Prostate gland (tissue), 2 donors: ENCODE data around the gene NSD1.
"Not testable (repeated sequence)": the region's sequence is repeated elsewhere in the genome, so short reads cannot be mapped to it uniquely, and the experiment has no call there.

ENCODE experiments used
- POLR2A ChIP-seq: fragments of 450-650 bp; IDR thresholded peaks from one replicate; pipeline ENCODE4 v1.6.1; 2016; ENCODE audit warnings: antibody characterized with exemption, mild to moderate bottlenecking
- POLR2AphosphoS5 ChIP-seq: sonication (generic); formaldehyde crosslinking; IDR thresholded peaks from one replicate; pipeline ENCODE4 v1.6.1; 2017; ENCODE audit warnings: antibody characterized with exemption
- TF ChIP-seq, protein P1 (sequence below), 4 experiments: fragments of 200-600 bp in 2 of 4; fragments of 450-650 bp in 2 of 4; sonication (generic) in 2 of 4; IDR thresholded peaks; 1 replicate in 3 of 4; 2 replicates in 1 of 4; pipeline ENCODE4 v1.5.1; 2016 to 2019; ENCODE audit warnings: antibody characterized with exemption in 4 of 4, mild to moderate bottlenecking in 2 of 4, moderate library complexity in 2 of 4

DNA sequence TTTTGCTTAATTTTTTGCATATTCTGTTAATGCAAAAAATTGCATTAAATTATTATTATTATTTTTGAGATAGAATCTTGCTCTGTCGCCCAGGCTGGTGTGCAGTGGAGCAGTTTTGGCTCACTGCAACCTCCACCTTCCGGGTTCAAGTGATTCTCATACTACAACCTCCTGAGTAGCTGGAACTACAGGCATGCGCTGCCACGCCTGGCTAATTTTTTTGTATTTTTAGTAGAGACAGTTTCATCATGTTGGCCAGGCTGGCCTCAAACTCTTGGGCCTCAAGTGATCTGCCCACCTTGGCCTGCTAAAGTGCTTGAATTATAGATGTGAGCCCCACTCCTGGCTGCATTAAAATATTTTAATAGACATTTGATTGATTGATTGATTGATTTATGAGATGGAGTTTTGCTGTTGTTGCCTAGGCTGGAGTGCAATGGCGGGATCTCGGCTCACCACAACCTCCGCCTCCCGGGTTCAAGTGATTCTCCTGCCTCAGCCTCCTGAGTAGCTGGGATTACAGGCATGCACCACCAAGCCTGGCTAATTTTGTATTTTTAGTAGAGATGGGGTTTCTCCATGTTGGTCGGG, 44.4 kb downstream of the NSD1 start:
- TF ChIP-seq, protein P1, sequence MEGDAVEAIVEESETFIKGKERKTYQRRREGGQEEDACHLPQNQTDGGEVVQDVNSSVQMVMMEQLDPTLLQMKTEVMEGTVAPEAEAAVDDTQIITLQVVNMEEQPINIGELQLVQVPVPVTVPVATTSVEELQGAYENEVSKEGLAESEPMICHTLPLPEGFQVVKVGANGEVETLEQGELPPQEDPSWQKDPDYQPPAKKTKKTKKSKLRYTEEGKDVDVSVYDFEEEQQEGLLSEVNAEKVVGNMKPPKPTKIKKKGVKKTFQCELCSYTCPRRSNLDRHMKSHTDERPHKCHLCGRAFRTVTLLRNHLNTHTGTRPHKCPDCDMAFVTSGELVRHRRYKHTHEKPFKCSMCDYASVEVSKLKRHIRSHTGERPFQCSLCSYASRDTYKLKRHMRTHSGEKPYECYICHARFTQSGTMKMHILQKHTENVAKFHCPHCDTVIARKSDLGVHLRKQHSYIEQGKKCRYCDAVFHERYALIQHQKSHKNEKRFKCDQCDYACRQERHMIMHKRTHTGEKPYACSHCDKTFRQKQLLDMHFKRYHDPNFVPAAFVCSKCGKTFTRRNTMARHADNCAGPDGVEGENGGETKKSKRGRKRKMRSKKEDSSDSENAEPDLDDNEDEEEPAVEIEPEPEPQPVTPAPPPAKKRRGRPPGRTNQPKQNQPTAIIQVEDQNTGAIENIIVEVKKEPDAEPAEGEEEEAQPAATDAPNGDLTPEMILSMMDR (IDR thresholded peaks at IDR 0.05): not testable (repeated sequence)
- TF ChIP-seq POLR2A, POLR2AphosphoS5: not testable (repeated sequence)
